ENCODE results near the gene COL12A1. TPM values are rescaled to one million over a fixed set of nuclear protein-coding genes. Genes with fewer than 3 reads are reported as not detected.

COL12A1 gene
- total RNA-seq, 1 experiment from 2014 or later, result 9.0 TPM

DNA sequence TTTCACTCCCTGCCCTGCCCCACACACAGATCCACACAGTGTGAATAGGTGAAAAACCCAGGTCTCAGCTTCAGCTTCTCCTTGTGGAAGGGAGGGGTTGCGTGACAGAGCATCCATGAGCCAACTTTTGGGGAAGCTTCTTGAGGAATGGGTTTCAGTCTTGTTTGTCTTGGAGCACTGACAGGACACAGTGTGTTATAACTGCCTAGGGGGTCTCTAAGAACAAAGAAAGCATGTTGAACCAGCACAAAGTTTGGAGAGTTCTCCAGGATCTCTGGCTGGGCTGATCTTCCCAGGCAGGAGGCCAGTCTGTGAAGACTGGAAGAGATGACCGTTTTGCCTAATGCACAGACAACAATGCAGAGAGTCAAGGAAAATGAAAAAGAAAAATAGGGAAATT, 164.5 kb downstream of the COL12A1 start:
- DNase-seq (ENCODE audit: low spot score), result no peak

Other genes starting within 250 kb of the COL12A1 start
- 348 and 469 TPM in 2 replicates for gene COX7A2, start 37.7 kb upstream of the COL12A1 start, total RNA-seq (2014; rRNA removed; shearing (Covaris generic))
- 122 and 133 TPM in 2 replicates for gene TMEM30A, start 78.7 kb upstream of the COL12A1 start, total RNA-seq (2014; rRNA removed; shearing (Covaris generic))